GM19351 (cell line): ENCODE data around the gene ARL1.
A peak's percentile ranks its signal among the peaks of the same experiment; 100 is the strongest.
"Not testable (repeated sequence)": the region's sequence is repeated elsewhere in the genome, so short reads cannot be mapped to it uniquely, and the experiment has no call there.

ENCODE experiments used
- ATAC-seq: cut with Tn5 transposase; IDR thresholded peaks from one replicate; pipeline ENCODE4 v1.9.1; 2021; ENCODE audit warnings: mild to moderate bottlenecking, moderate library complexity; ENCODE audit not compliant: unreplicated experiment

ARL1 gene

DNA sequence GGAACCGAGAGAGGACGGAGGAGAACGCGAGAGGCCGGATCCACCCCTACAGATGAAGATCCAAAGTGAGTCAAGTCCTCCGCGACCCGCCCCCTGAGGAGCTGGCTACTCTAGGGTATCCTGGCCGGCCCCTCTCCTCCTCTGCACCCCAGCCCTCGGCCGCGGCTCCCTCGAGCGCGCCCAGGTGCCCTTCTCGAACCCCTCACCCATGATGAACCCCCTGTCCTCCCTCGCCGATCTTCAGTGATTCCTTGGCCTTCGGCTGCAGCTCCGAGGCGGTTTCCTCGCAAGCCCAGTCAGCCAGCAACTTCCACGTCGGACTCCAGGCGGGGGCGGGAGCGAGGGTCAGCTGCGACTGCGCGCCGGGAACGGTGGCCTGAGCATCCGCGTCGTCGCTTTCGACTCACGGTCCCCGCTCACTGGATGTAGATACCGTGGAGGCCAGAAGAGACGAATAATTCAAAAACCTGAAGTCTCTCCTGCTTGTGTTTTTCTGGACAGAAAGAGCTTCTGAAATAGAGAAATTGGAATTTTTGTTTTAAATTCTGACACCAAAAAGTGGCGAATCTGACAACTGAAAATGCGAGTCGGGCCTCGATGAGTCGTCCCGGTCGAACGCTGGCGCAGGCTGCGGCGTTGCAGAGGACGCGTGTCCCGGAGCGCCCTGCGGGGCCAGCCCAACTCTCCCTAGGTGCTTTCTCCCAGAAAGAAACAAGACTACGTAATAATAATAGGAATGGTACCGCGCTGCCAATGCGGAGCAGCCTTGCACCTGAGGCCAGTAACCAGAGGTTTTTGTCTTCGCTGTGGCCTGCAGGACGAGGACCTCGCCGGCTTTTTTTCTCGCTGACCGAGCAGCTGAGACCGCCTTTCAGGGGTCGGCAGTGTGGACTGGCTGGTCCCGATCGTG is at the start of gene ARL1:
ARL1 (minus strand) TSS at position 337 of the 910 bp plus-strand sequence; CDS start at position 210, 127 bp downstream.
- ATAC-seq = peak; percentile 72

DNA sequence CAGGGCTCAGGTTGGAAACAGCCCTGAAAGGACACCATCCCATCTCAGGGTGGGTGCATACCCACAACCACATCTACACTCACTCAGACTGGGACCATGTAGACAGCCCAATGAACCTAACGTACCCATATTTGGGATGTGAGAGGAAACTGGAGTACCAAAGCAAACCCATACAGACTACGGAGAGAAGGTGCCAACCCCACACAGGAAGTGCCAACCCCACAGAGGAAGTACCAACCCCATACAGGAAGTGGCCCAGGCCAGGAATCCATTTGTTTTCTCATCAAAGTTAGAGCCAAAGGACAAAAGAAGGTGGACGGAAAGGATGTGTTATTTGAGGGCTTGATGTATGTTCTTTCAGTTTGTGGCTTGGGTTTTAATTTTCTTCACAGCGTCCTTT is 48.1 kb upstream of the ARL1 start:
- no peak for ATAC-seq

DNA sequence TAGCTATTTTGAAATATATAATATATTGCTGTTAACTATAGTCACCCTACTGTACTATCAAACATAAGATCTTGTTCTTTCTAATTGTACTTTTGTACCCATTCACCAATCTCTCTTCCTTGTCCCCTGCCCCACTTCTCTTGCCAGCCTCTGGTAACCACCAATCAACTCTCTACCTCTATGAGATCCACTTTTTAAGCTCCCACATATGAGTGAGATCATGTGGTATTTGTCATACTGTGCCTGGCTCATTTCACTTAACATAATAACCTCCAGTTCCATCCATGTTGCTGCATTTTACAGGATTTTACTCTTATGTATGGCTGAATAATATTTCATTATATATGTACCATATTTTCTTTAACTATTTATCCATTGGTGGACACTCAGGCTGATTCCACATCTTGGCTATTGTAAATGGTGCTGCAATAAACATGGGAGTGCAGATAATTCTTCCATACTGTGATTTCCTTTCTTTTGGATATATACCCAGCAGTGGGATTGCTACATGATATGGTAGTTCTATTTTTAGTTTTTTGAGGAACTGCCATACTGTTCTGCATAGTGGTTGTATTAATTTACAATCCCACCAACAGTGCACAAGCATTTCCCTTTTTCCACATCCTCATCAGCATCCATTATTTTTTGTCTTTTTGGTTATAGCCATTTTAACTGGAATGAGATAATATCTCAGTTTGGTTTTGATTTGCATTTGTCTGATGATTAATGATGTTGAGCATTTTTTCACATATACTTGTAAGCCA is 34.1 kb upstream of the ARL1 start:
- ATAC-seq = no peak

DNA sequence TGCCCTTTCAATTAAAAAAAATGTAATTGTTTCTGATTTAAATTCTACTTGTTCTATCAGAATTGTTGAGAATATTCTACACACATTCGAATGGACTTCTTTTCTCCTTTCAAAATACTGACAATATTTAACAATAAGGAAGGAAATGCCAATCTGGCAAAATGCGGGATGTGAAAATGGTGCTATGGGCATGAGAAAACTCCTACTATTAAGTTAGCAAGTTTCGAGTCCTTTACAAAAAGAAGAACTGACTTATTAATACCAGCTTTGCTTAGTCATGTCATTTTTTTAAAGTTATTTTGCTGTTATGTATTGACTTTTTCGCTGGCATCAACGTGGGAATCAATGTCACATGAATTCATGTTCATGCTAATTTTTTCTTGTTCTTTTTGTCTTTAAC is 31.7 kb upstream of the ARL1 start:
- ATAC-seq = no peak

GRCh38 chr12:101436136-101436535 is 28.6 kb upstream of the ARL1 start:
- ATAC-seq = no peak

GRCh38 chr12:101430456-101430855 is 22.9 kb upstream of the ARL1 start:
- ATAC-seq = no peak

GRCh38 chr12:101424620-101425019 is 17.0 kb upstream of the ARL1 start:
- ATAC-seq = no peak

DNA sequence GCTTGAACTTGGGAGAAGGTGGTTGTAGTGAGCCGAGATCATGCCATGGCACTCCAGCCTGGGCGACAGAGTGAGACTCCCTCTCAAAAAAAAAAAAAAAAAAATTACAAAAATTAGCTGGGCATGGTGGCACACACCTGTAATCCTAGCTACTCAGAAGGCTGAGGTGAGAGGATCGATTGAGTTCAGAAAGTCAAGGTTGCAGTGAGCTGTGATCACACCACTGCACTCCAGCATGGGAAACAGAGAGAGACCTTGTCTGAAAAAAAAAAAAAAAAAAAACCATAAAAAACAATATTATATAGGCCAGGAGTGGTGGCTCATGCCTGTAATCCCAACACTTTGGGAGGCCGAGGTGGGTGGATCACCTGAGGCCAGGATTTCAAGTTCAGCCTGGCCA is 14.5 kb upstream of the ARL1 start:
- ATAC-seq = not testable (repeated sequence)

DNA sequence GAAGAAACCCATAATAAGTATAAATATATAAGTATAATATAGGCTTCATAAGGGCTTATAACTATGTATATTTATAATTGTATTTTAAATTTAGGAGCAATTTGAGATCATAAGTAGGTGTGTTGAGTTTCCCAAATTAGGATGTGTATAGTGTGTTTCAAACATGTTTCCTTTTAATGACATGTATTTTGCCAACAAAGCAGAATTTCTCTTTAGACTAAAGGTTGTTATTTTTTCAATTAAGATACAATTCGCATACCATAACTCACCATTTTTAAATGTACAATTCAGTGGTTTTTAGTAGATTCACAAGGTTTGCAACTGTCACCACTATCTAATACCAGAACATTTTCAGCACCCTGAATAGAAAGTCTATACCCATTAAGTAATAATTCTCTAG is 7.7 kb upstream of the ARL1 start:
- no peak for ATAC-seq

DNA sequence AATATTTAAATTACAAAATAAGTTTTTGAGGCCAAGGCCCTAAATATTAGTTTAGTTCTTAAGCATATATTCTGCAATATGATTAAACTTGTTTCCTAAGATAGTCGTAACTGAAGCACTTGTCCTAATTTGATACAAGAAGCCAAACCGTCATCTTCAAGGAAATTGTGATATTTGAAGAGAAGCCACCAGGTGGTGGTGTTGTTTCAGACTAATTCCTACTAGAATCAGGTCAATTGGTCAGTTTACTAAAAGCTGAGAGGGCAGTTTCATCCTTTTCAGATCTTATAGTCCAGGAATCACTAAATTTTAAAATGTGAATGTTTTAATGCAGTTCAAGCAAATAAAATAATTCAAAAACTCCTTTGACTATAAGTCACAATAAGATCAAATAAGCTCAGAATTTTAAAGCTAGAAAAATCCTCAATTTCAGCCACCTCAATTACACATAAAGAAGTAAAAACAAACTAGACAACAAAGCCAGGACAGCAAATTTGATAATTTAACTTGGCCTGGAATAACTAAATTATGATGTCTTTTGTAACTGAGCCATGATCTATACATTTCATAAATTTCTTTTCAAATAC is 7.1 kb upstream of the ARL1 start:
- peak; percentile 77 for ATAC-seq

GRCh38 chr12:101410169-101410568 is 2.6 kb upstream of the ARL1 start:
- not testable (repeated sequence) for ATAC-seq

DNA sequence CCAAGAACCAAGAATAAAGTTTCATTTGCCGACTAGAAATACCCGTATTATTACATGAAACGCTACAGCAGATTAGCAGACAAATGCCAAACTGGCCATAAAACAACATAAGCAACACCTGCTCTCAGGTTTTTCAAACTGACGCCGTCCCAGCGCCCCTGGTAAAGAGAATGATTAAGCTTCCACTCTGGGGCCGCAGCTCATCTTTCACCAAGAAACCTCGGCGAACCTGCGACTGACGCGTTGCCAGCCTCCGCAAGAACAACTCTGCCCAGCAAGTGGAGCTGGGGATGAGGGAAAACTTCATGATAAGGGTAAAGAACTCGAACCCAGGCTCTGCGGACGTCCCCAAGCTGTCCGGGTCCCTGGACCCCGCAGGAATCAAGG is 530 bp downstream of the ARL1 start:
- ATAC-seq = peak; percentile 22

DNA sequence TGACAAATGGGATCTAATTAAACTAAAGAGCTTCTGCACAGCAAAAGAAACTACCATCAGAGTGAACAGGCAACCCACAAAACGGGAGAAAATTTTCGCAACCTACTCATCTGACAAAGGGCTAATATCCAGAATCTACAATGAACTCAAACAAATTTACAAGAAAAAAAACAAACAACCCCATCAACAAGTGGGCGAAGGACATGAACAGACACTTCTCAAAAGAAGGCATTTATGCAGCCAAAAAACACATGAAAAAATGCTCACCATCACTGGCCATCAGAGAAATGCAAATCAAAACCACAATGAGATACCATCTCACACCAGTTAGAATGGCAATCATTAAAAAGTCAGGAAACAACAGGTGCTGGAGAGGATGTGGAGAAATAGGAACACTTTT is 16.4 kb downstream of the ARL1 start:
- ATAC-seq = not testable (repeated sequence)

DNA sequence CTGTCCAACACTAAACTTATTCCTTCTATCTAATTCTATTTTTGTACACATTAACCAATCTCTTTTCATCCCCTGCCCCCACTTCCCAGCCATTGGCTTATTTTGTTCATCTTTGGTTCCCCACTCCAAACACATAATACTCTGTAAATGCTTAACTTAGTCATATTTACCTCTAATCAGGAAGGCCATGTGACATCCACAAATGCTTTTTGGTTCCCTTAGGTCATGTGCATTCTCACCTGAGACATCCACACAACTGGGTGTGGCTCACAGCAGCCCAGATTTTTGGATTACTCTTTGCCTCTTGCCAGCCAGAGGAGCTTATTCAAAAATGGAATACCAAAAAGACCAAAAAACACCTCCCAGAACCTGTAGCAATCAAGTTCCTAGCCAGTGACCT is 28.4 kb downstream of the ARL1 start:
- ATAC-seq = no peak

DNA sequence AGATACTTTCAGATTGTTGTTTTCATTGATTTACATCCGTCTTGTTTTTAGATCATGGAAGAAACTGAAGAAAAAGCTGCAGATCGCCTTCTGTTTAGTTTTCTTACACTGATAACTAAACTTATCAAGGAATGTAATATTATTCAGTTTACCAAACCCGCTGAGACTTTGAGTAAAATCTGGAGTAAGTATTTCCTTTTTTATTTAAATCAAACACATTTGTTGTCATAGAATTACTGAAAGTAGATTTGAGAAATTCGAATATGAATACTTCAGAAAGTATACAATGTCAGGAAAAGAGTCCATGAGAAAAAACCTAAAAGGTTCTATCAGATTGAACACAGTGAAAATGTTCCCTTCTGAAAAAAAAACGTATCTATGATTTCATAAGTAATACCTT is 32.0 kb downstream of the ARL1 start:
- ATAC-seq = no peak

GRCh38 chr12:101372431-101372830 is 35.1 kb downstream of the ARL1 start:
- ATAC-seq = no peak

GRCh38 chr12:101368016-101368415 is 39.6 kb downstream of the ARL1 start:
- ATAC-seq = no peak

- ATAC-seq = no peak
These were observed 46.1 kb downstream of the ARL1 start for GRCh38 chr12:101361455-101361854.

DNA sequence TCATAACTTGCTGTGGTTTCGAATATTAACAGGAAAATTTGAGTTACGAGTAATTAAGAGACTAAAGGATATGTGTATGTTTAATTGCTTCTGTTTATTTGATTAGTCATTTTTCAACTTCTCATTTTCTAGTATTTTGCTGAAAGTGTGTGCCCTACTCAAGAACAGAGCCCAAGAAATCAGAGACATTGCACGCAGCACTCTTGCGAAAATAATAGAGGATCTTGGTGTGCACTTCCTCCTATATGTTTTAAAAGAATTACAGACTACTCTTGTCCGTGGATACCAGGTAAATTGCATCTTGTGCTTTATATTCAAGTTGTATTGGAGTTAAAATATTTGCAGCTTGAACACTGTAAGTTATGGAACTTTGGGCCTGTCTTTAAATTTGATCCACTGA is 50.8 kb downstream of the ARL1 start:
- ATAC-seq = no peak

- no peak for ATAC-seq
These were observed 55.9 kb downstream of the ARL1 start for GRCh38 chr12:101351682-101352081.

- ATAC-seq = no peak
These were observed 63.7 kb downstream of the ARL1 start for GRCh38 chr12:101343893-101344292.
